Epithelial cell of prostate (primary cell): ENCODE data around the gene CIB4.
"Not testable (repeated sequence)": the region's sequence is repeated elsewhere in the genome, so short reads cannot be mapped to it uniquely, and the experiment has no call there.

Experiments used
- DNase-seq: peaks from one replicate; pipeline ENCODE4 v3.0.0-alpha.2; 2011; ENCODE audit warnings: low read depth, low spot score
- H3K27ac ChIP-seq: fragments of 450-650 bp; 2 replicates; pipeline ENCODE4 v1.5.1; 2017; ENCODE audit warnings: mild to moderate bottlenecking

Gene CIB4

GRCh38 chr2:26668856-26669750, 27.9 kb upstream of the CIB4 start:
- no peak overlapping the region for H3K27ac ChIP-seq
- no peak for DNase-seq

- DNase-seq, result no peak
- no peak overlapping the region for H3K27ac ChIP-seq
Observed at GRCh38 chr2:26668041-26668440, 26.9 kb upstream of the CIB4 start.

GRCh38 chr2:26666671-26667070, 25.5 kb upstream of the CIB4 start:
- no peak overlapping the region for H3K27ac ChIP-seq
- DNase-seq, result no peak

DNA sequence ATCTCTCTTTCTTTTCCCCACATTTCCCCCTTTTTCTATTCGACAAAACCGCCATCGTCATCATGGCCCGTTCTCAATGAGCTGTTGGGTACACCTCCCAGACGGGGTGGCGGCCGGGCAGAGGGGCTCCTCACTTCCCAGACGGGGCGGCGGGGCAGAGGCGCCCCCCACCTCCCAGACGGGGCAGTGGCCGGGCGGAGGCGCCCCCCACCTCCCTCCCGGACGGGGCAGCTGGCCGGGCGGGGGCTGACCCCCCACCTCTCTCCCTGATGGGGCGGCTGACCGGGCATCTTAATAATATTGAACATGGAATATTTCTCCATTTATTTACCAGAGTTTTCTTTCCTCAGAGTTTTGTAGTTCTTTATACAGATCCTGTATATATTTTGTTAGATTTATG, 24.1 kb upstream of the CIB4 start:
- not testable (repeated sequence) for DNase-seq, H3K27ac ChIP-seq

- no peak for DNase-seq
- no peak overlapping the region for H3K27ac ChIP-seq
Observed at GRCh38 chr2:26660363-26660962, 19.3 kb upstream of the CIB4 start.

GRCh38 chr2:26658691-26659346, 17.7 kb upstream of the CIB4 start:
- no peak overlapping the region for H3K27ac ChIP-seq
- no peak for DNase-seq

- H3K27ac ChIP-seq, result no peak overlapping the region
- no peak for DNase-seq
Observed at GRCh38 chr2:26657265-26657664, 16.1 kb upstream of the CIB4 start.

- H3K27ac ChIP-seq, result no peak overlapping the region
- no peak for DNase-seq
Observed at GRCh38 chr2:26655611-26656195, 14.5 kb upstream of the CIB4 start.

DNA sequence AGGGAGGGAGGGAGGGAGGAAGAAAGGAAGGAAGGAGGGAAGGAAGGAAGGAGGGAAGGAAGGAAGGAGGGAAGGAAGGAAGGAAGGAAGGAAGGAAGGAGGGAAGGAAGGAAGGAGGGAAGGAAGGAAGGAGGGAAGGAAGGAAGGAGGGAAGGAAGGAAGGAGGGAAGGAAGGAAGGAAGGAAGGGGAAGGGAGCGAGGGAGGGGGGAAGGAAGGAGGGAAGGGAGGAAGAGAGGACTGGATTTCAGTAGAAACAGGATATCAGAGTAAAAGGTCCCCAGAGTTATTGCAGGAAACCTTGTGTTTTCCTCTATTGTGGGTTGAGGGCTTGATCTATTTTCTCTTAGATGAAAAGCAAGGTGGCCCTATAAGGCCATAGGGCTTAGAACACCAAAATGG, 14.0 kb upstream of the CIB4 start:
- H3K27ac ChIP-seq, DNase-seq: not testable (repeated sequence)

DNA sequence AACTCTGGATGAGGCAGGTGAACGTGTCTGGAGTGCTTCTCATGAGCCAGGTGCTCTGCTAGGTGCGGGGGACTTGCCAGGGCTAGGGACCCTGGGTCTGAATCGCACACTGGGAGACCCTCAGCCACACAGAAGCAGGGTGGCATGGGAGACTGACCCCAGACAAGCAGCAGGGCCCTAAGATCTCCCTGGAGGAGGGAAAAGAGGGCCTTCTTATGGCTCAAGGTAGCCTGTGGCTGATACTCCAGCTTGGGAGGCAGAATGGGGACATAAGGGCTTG, 12.8 kb upstream of the CIB4 start:
- H3K27ac ChIP-seq, result no peak overlapping the region
- no peak for DNase-seq

- DNase-seq, result no peak
Observed at GRCh38 chr2:26653207-26654060, 12.3 kb upstream of the CIB4 start.

DNA sequence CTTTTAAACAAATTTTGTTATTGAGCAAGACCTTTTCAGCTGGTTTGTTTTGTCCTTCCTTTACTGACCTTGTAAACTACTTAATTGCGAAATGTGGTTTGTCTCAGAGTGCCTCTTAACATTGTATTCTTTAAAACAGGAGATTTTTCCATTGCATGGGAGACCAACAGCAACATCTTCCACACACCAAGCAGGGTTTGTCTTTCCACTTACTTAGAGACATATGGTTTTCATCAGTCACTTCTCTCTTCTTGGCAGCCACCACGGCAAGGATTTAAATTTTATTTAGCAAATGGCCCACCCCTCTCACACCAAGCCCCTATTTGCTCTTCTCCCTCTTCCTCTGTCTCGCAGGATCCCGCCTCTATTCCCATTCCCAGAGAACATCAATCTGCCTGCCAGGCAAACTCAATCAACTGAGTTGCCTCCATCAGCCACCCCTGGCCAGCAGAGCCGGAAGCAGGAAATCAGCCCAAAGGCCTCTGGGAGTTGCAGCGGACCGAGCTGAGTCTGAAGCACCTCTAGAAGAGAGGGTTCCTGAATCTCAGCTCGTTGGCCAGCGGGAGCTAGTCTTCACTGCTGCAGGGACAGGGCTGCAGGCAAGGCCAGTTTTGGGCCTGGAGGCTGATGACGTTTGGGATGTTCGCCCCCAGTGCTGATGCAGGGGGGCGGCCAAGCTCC, 11.3 kb upstream of the CIB4 start:
- DNase-seq, result no peak
- H3K27ac ChIP-seq, result no peak overlapping the region

More at GRCh38 chr2:26653207-26654060, 12.3 kb upstream of the CIB4 start:
- H3K27ac ChIP-seq, result no peak overlapping the region

DNA sequence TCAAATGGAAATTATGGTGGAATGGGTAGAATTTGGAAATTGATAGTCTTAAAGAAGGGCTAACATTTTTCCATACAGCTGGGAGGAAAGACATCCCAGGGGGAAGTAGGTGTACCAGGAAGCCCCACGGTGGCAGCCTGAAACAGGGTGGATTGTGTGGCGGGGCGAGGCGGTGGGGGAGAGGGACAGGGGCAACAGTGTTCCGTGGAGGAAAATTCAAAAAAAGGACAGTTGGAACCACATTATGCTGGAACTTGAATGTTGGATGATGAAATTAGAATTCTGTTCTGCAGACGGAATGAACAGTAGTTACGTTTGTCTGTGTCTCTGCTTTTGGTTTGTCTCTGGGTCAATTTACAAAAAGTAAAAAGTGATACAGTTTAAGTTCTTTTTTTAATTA, 10.6 kb upstream of the CIB4 start:
- no peak for DNase-seq
- no peak overlapping the region for H3K27ac ChIP-seq

DNA sequence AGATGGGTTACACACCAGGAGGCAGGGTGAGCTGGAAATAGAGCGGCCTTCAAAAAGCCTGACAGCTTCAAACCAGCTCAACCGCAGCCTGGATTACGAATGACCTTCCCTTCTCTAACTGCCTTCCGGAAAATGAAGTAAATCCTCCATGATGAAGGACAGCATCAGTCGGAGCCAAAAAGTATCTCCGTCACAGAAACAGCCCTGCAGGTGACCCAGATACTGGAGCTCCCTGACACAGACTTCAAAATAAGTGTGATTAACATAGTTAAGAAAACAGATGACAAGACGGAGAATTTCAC, 10.3 kb upstream of the CIB4 start:
- no peak for DNase-seq

GRCh38 chr2:26650713-26651469, 9.7 kb upstream of the CIB4 start:
- DNase-seq, result no peak
- no peak overlapping the region for H3K27ac ChIP-seq

More for the DNA sequence above, 10.3 kb upstream of the CIB4 start:
- no peak overlapping the region for H3K27ac ChIP-seq

DNA sequence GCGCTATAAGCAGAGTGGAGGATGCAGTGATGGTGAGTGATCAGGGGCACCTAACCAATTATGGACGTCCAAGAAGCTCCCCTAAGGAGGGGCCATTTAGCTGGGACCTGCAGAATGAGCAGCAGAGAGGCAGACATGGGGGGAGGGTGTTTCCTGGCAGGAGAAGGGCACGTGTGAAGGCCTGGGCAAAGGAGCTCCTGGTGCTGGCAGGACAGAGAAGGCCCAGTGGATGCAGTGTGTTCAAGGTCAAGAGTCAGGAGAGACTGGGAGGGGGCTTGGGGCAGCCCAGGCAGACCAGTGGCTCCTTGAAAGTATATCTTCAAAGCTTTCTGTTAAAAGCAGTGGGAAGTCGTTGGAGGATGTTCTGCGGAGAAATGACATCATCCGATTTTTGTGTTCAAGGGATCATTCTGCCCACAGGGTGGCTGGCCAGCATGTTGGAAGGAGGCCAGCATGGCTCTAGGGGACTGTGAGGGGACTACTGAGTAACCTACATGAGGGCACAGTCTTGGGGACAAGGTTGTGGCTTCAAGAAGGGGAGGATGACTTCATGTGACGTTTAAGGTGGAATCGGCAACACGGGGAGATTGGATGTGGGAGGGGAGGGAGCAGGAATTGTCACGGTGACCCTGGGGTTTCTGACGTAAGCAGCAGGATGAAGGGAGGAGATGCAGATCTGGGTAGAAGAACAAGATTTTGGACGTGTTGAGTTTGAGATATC, 9.0 kb upstream of the CIB4 start:
- no peak for DNase-seq
- H3K27ac ChIP-seq, result no peak overlapping the region

- H3K27ac ChIP-seq, result no peak overlapping the region
- DNase-seq, result no peak
Observed at GRCh38 chr2:26649322-26649721, 8.2 kb upstream of the CIB4 start.

DNA sequence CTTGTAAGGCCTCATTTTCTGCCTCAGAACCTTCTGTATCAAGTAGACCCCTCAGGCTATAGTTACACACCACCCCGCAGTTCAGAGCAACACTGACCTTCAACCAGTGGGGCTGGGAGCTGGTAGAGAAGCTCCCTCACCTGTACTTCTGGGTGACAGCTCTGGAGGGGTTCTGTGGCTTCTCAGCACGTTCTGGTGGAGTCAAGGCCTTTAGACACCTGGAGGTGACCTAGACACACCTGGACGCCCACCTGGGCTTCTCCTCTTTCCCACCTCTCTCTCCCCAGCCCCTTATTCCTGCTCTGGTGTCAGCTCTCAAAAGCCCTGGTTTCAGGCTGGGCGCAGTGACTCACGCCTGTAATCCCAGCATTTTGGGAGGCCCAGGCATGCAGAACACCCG, 7.3 kb upstream of the CIB4 start:
- DNase-seq, result no peak

DNA sequence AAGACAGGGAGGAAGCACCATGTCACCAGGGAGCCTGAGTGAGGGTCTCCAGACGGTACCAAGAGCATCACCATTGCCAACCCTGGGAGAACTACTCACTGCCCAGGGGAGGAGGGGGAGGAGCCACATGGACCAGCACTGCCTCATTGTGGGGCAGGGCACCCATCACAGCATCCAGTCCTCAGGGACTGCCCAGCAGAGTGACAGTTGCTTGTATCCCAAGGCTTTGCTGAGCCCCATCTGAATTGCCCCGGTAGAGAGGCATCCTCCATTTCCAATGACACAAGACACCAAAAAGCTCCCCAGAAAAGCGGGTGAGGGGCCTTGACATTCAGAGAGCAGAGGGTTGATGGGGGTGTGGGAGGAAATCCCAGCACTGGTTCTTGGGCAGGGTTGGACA, 6.8 kb upstream of the CIB4 start:
- no peak for DNase-seq
- H3K27ac ChIP-seq, result no peak overlapping the region

More for the DNA sequence above, 7.3 kb upstream of the CIB4 start:
- no peak overlapping the region for H3K27ac ChIP-seq
